ENCODE data around the gene BCL2A1.
"Not testable (repeated sequence)": the region's sequence is repeated elsewhere in the genome, so short reads cannot be mapped to it uniquely, and the experiment has no call there.

GRCh38 chr15:79926116-79926515, 44.9 kb downstream of the BCL2A1 start:
- not testable (repeated sequence) for TF ChIP-seq POLR2AphosphoS5, POLR2A, POU2F2 (IDR thresholded peaks at IDR 0.05; ENCODE audit: low read depth, low read length)

Measured in GM12891 (cell line).